ENCODE data around the gene ERGIC1. TPM values are rescaled to one million over a fixed set of nuclear protein-coding genes. Genes with fewer than 3 reads are reported as not detected.
A peak's percentile ranks its signal among the peaks of the same experiment; 100 is the strongest.

The ERGIC1 gene
- total and polyA plus RNA-seq, 2 of the 13 experiments (the other 11 are each of a cell fraction or from before 2014, with no cell fraction given) = 78.5 to 184 TPM

GRCh38 chr5:172788771-172789686, 45.0 kb upstream of the ERGIC1 start (continued):
- TF ChIP-seq BCL3 (CRISPR knock-in tag; IDR thresholded peaks at IDR 0.05) = no peak
- no peak for TF ChIP-seq SIN3A (IDR thresholded peaks at IDR 0.05; ENCODE audit: borderline replicate concordance, low read depth, low read length)
- no peak for TF ChIP-seq PRMT3 (CRISPR knock-in tag; IDR thresholded peaks at IDR 0.05; ENCODE audit: borderline replicate concordance, low read depth)
- no peak; the same call in 1 of the 2 replicates for TF ChIP-seq POLR2G (IDR thresholded peaks at IDR 0.05; ENCODE audit: low read depth, low read length)
- peak; percentile 55; the same call in 1 of the 2 replicates for TF ChIP-seq ELF3 (CRISPR knock-in tag; IDR thresholded peaks at IDR 0.05)
- no peak for TF ChIP-seq ZFYVE20 (CRISPR knock-in tag; IDR thresholded peaks at IDR 0.05; ENCODE audit: borderline replicate concordance, low read depth)
- TF ChIP-seq ZKSCAN8 (CRISPR knock-in tag; IDR thresholded peaks at IDR 0.05; ENCODE audit: borderline replicate concordance) = 0 out of 2 replicates have a peak, but pooled peaks have one; percentile 40
- no peak for TF ChIP-seq NFYC (CRISPR knock-in tag; IDR thresholded peaks at IDR 0.05)
- TF ChIP-seq PBX3 (CRISPR knock-in tag; IDR thresholded peaks at IDR 0.05; ENCODE audit: borderline replicate concordance) = no peak
- peak; percentile 51; the same call in 1 of the 2 replicates for TF ChIP-seq MIER3 (CRISPR knock-in tag; IDR thresholded peaks at IDR 0.05; ENCODE audit: borderline replicate concordance)
- TF ChIP-seq GTF2F1 (IDR thresholded peaks at IDR 0.05; ENCODE audit: low read length) = no peak
- TF ChIP-seq ZFP82 (CRISPR knock-in tag; IDR thresholded peaks at IDR 0.05; ENCODE audit: borderline replicate concordance) = no peak
- TF ChIP-seq POGZ (CRISPR knock-in tag; IDR thresholded peaks at IDR 0.05) = no peak
- TF ChIP-seq RBM22 (optimal IDR thresholded peaks at IDR 0.05; ENCODE audit: low read length) = no peak
- TF ChIP-seq ZNF251 (CRISPR knock-in tag; IDR thresholded peaks at IDR 0.05) = no peak
- TF ChIP-seq ZC3H13 (CRISPR knock-in tag; IDR thresholded peaks at IDR 0.05) = no peak
- TF ChIP-seq ARID4A (CRISPR knock-in tag; IDR thresholded peaks at IDR 0.05; ENCODE audit: borderline replicate concordance) = peak; percentile 30; the same call in 1 of the 2 replicates
- no peak for TF ChIP-seq SOX13 (IDR thresholded peaks at IDR 0.05)
- TF ChIP-seq SOX13 (CRISPR knock-in tag; conservative IDR thresholded peaks at IDR 0.05 in 1 of 2, IDR thresholded peaks at IDR 0.05 in 1 of 2) = no peak
- no peak for TF ChIP-seq ZNF891 (CRISPR knock-in tag; IDR thresholded peaks at IDR 0.05)
- no peak for TF ChIP-seq ZNF468 (CRISPR knock-in tag; IDR thresholded peaks at IDR 0.05)
- TF ChIP-seq ZNF34 (CRISPR knock-in tag; IDR thresholded peaks at IDR 0.05; ENCODE audit: borderline replicate concordance) = no peak
- no peak for TF ChIP-seq ZSCAN20 (CRISPR knock-in tag; IDR thresholded peaks at IDR 0.05; ENCODE audit: borderline replicate concordance)
